AG10803 (cell line): Measurements from ENCODE around the gene OSBPL2.

Experiments
- DNase-seq: peaks from one replicate; pipeline ENCODE4 v3.0.0; 2010; ENCODE audit warnings: low read depth
- H3K4me3 ChIP-seq: 2 replicates; pipeline ENCODE4 v1.5.1; 2011; ENCODE audit warnings: mild to moderate bottlenecking, low read length, control low read depth
- TF ChIP-seq, protein P1 (sequence below): conservative IDR thresholded peaks from 2 replicates; pipeline ENCODE4 v1.5.1; 2011; ENCODE audit warnings: mild to moderate bottlenecking, low read length, control low read depth, inconsistent platforms

OSBPL2 gene

DNA sequence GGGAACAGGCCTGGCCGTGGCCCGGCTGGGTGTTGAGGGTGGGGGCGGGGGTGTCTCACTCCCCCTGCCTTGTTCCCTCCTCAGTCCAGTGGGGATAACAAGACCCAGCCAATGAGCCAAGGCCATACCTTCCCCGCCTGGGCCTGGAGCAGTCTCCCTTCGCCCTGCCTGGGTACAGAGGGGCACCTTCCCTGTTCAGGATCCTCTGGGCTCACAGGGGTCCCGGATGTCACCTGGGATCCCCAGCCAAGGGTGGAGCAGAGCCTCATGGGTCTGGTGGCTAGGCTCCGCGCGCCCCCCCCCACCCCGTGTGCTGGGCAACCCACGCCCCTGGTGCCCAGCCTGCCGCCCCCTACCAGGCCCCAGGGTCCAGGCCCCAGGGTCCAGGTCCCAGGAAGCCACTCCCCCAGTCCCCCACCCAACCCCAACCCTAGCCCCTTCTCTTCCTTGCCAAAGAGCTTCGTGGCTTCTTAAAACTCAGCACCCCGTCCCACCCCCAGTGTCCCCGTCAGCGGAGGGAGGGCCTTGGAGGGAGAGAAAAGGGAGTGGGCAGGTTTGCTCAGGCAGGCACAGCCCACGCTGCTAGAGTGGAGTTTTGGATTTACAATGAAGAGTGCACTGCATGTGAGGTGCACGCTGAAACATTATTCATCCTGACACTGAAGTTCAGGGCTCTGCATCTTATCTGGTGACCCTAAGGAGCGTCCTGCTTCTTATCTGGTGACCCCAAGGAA is 30.1 kb upstream of the OSBPL2 start:
- no peak overlapping the region for H3K4me3 ChIP-seq
- DNase-seq, result no peak
- TF ChIP-seq, protein P1, sequence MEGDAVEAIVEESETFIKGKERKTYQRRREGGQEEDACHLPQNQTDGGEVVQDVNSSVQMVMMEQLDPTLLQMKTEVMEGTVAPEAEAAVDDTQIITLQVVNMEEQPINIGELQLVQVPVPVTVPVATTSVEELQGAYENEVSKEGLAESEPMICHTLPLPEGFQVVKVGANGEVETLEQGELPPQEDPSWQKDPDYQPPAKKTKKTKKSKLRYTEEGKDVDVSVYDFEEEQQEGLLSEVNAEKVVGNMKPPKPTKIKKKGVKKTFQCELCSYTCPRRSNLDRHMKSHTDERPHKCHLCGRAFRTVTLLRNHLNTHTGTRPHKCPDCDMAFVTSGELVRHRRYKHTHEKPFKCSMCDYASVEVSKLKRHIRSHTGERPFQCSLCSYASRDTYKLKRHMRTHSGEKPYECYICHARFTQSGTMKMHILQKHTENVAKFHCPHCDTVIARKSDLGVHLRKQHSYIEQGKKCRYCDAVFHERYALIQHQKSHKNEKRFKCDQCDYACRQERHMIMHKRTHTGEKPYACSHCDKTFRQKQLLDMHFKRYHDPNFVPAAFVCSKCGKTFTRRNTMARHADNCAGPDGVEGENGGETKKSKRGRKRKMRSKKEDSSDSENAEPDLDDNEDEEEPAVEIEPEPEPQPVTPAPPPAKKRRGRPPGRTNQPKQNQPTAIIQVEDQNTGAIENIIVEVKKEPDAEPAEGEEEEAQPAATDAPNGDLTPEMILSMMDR, result no peak

DNA sequence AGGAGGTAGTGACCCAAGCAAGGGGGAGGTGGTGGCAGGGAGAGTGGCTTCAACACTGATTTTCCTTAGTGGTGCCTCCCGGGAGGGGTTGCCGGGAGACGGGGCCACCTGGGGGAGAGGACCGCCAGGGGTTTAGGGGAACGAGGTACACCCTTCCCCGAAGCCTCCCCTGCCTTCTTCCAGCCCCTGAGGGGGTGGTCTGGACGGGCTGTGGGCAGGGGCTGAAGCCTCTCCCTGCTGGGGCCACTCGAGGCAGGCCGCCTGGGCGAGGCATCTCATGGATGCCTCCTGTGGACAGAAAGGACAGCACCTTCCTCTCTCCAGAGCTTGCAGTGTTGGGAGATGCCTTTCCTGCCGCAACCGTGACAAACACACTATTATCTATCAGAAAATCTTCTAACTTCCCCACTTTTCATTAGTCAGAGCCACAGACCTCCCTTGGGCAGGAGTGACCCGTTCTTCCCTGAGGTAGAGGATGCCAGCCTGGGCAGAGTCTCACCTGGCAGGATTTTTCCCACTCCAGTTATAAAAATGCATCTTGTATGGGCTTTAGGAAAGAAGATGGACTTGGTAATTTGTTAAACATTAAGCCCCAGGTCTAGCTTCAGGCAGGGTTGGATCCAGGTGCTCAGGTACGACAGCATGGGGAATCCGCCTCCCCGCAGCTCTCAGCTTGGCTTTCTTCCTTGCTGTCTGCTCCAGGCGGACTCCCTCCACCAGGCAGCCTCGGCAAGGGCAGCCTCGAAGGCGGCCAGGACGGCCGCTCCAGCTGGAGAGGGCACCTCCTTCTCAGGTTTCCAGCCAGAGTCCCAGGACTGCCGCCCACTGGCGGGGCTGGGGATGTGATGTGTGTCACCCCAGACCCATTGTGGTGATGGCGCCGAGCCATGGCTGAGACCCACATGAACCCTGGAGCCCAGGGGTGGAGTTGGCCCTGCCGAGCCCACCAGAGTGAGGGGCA is 29.2 kb upstream of the OSBPL2 start:
- H3K4me3 ChIP-seq, result no peak overlapping the region
- TF ChIP-seq, protein P1, result no peak; the same call in 1 of the 2 replicates
- no peak for DNase-seq

DNA sequence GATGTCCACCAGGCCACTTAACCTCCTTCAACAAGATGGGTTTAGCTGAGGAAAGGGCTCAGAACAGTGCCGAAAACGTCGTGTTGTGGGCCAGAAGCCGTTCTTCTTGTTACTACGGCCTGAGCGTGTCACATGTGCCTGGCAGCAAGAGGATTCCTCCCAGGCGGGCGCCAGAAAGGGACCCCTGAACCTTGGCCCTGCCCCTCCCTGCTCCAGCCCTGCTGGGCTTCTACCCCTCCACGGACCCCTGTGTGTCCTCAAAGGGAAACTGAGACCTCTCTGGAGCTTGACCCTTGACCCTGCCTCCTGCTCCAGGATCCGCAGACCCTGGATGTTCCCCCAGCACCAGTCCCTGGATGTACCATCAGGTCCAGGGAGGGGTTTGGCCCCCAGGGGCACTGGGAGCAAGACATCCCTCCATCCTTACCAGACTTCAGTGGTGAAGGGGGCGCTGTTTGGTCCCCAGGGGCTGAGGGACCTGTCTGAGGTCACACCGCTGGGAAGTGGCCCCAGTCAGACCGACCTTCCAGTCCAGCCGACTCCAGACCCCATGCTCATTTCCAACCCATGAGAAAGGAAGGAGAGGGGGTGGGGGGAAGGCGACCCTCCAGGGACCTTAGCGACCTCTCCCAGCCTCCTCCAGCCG is 28.3 kb upstream of the OSBPL2 start:
- TF ChIP-seq, protein P1, result no peak
- no peak overlapping the region for H3K4me3 ChIP-seq
- no peak for DNase-seq

DNA sequence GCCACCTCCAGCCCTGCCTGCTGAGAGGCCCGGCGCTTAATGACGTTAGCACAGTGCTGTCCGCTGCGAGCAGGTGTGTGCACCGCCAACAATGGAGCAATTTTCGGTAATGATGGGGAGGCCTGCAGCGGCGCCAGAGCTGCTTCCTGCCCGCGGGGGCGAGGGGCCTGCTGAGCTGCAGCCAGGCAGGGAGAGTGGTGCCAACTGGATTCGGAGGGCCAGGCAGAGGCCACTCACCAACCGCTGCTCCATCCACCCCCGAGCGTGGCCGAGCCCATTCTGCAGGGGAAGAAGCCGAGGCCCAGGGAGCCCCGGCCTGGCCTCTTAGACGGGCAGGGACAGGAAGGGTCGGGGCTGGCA is 27.8 kb upstream of the OSBPL2 start:
- DNase-seq, result no peak
- H3K4me3 ChIP-seq, result no peak overlapping the region
- TF ChIP-seq, protein P1, result no peak

DNA sequence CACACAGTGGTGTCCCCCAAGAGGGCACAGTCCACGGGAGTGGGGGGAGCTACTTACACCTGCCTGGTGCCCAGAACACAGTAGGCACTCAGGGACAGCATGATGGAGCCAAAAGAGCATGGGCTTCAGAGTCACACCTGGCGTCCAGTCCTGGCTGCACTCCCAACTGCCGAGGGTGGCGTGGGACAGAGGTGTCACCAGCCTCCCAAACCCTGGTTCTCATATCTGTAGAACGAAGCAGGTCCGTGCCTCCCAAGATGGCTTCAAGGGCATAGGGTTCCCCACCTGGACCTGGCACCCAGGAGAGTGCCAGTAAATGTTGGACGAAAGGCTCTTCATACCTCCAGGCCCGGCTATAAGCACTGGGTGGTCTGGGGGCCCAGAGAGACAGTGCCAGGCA is 27.1 kb upstream of the OSBPL2 start:
- TF ChIP-seq, protein P1, result no peak
- no peak for DNase-seq
- no peak overlapping the region for H3K4me3 ChIP-seq

DNA sequence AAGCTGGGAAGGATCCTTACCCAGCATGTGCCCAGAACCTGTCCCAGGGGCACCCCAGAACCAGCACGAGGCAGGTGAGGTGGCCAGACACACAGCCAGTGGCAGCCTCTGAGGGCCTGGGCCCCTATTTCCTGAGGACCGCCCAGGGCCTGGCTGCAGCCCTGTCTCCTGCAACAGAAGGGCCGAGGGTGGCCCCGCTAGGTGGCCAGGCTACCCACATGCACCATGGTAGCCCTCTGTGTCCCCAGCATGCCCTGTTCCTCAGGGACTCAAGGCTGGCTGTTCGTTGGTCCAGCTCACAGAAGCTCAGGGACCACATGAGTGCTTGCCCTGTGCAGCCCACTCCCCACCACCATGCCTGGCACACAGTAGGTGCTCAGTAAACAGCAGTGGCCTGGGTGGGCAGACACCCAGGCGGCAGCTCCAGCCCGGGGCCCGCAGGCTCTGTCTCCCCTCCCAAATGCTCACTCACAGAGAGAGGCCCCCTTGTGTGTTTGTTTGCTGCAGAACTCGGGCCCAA is 26.5 kb upstream of the OSBPL2 start:
- TF ChIP-seq, protein P1, result no peak
- DNase-seq, result no peak
- H3K4me3 ChIP-seq, result no peak overlapping the region
